ENCODE results near the gene EXOC6. TPM values are rescaled to one million over a fixed set of nuclear protein-coding genes. Genes with fewer than 3 reads are reported as not detected.

EXOC6 gene
- total RNA-seq, 1 donor from 2014 or later: 113 TPM

- no peak for FAIRE-seq
- DNase-seq (ENCODE audit: low spot score in 2 of 2): no peak
Measured at GRCh38 chr10:92997620-92998019, 149.3 kb downstream of the EXOC6 start.

GRCh38 chr10:92999191-92999590 is 150.9 kb downstream of the EXOC6 start:
- FAIRE-seq: no peak
- no peak for DNase-seq (ENCODE audit: low spot score in 2 of 2)

GRCh38 chr10:93006435-93007039 is 158.2 kb downstream of the EXOC6 start:
- FAIRE-seq: no peak
- DNase-seq (ENCODE audit: low spot score in 2 of 2): peak in 1 of 2 donors; percentile 5

- no peak for FAIRE-seq
- no peak for DNase-seq (ENCODE audit: low spot score in 2 of 2)
Measured at GRCh38 chr10:93015722-93016121, 167.4 kb downstream of the EXOC6 start.

- no peak for DNase-seq (ENCODE audit: low spot score in 2 of 2)
- FAIRE-seq: no peak
Measured at GRCh38 chr10:93023013-93023650, 174.8 kb downstream of the EXOC6 start.

DNA sequence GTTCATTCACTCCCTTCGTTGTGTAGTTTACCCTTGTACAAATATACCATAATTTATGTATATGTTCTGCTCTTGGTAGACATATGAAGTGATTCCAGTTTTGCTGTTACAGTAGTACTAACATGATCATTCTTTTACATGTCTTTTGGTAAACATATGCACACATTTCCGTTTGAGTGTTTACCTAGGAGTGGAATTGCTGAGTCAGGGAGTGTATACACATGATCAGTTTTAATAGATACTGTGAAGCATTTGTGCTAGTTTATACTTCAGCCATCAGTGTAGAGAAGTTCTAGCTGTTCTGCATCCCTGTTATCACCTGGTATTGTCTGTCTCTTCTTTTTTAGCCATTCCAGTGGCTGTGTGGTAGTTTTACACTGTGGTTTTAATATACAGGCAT is 177.8 kb downstream of the EXOC6 start:
- no peak for DNase-seq (ENCODE audit: low spot score in 2 of 2)
- FAIRE-seq: no peak

- no peak for FAIRE-seq
- DNase-seq (ENCODE audit: low spot score in 2 of 2): no peak
Measured at GRCh38 chr10:93027508-93027907, 179.2 kb downstream of the EXOC6 start.

DNA sequence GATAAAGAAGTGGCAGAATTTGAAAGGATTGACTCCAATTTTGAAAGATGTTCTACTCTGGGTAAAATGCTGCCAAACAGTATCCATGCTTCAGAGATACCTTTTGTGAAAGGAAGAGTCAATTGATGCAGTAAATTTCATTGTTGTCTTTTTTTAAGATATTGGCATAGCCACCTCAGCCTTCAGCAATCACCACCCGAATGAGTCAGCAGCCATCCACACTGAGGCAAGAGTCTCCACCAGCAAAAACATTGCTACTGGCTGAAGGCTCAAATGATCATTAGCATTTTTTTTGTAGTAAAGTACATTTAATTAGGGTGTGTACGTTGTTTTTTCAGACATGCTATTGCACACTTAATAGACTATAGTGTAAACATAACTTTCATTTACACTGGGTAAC is 180.6 kb downstream of the EXOC6 start:
- FAIRE-seq (no peak), DNase-seq (ENCODE audit: low spot score in 2 of 2) (no peak)

GRCh38 chr10:93030409-93030808 is 182.1 kb downstream of the EXOC6 start:
- no peak for FAIRE-seq
- no peak for DNase-seq (ENCODE audit: low spot score in 2 of 2)

DNA sequence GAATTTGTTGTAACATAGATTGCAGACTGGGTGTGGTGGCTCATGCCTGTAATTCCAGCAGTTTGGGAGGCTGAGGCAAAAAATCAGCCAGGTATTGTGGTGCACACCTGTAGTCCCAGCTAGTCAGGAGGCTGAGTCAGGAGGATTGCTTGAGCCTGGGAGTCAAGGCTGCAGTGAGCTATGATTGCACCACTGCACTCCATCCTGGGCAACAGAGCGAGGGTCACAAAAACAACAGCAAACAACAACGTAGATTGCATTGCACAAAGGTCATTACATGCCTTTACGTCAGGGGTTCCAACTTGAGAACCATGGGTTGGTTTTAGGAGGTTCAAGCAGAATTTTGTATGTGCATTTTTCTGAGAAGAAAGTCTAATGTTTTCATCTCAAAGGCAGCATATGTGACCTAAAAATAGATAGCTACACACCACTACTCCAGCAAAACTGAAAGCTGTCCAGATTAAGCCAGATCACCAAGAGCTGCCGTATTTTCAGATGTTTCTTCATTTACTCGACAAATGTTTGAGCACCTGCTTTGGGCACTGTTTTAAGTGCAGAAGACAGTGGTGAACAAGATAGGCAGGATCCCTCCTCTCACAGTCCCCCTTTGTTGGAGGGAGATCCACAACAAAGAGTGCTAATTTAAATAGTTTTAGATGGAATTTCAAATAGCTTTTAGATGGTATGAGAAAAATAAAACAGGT is 183.9 kb downstream of the EXOC6 start:
- DNase-seq (ENCODE audit: low spot score in 2 of 2) (no peak), FAIRE-seq (no peak)

DNA sequence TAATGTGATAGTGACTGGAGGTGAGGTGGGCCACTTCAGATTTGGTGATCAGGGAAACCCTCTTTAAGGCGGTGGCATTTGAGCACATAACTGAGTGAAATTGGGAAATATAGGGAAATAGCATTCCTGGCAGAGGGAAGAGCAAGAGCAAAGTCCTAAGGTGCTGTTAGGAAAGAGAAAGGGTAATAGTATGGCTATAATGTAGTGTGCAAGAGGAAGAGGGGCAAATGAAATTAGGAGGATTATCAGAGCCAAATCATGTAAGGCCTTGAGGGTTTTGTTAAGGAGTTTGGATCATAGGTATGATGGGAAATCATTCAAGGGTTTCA is 184.5 kb downstream of the EXOC6 start:
- FAIRE-seq (no peak), DNase-seq (ENCODE audit: low spot score in 2 of 2) (no peak)

DNA sequence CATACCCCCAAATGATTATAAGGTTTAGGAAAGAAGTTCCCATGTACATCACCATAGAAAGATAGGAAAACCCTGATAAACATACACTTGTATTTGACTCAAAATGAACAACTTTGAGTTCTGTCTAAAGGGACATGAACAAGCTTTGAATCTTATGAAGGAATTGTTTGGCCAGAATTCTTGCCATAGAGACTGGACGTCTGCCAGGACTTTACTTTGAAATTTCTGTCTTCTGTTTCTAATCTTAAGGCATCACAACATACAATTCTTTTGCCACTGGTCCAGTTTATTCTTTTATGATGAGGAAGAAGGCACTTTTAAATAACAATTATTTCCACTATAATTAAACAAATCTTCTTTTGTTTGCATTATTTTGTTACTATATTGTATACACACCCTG is 186.1 kb downstream of the EXOC6 start:
- FAIRE-seq: no peak
- DNase-seq (ENCODE audit: low spot score in 2 of 2): no peak

- DNase-seq (ENCODE audit: low spot score in 2 of 2): no peak
- FAIRE-seq: no peak
Measured at GRCh38 chr10:93039110-93039509, 190.8 kb downstream of the EXOC6 start.

DNA sequence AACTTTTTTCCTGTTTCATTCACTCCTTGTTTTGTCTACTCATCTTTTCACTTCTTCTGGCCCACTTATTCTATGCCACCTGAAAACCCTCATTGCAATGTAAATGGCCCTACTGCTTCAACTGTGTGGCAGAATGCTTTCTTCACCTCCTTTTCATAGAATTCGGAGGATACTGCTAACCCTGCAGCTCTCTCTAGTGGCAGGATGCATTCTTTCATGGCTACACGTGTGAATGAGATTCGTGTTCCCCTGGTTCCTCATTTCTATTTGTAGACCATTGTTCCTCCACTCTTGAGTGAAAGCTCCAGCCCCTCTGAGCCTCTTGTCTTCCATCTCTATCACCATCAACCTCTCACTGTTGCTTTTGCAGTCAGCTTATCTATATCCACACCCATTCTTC is 191.4 kb downstream of the EXOC6 start:
- no peak for FAIRE-seq
- no peak for DNase-seq (ENCODE audit: low spot score in 2 of 2)

DNA sequence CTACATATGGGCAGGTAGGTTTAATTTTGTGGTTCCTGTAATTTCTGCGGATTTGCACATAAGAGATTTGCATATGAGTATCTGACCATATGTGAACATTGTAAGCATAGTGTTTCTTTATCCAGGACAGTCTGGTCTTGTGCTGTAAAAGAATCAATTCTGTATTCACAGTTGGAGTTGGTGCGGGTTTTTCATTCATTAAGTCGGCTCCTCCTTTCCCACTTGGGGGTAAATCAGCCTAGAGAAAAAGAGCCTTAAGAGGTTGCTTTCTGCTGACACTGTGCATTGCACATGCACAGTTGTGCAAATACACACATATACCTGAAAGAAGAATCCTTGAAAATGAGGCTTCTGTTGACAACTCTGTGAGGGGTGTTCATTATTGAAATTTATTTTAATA is 206.2 kb downstream of the EXOC6 start:
- FAIRE-seq (no peak), DNase-seq (ENCODE audit: low spot score in 2 of 2) (no peak)

- FAIRE-seq: no peak
- DNase-seq (ENCODE audit: low spot score in 2 of 2): no peak
Measured at GRCh38 chr10:93058139-93058538, 209.8 kb downstream of the EXOC6 start.

DNA sequence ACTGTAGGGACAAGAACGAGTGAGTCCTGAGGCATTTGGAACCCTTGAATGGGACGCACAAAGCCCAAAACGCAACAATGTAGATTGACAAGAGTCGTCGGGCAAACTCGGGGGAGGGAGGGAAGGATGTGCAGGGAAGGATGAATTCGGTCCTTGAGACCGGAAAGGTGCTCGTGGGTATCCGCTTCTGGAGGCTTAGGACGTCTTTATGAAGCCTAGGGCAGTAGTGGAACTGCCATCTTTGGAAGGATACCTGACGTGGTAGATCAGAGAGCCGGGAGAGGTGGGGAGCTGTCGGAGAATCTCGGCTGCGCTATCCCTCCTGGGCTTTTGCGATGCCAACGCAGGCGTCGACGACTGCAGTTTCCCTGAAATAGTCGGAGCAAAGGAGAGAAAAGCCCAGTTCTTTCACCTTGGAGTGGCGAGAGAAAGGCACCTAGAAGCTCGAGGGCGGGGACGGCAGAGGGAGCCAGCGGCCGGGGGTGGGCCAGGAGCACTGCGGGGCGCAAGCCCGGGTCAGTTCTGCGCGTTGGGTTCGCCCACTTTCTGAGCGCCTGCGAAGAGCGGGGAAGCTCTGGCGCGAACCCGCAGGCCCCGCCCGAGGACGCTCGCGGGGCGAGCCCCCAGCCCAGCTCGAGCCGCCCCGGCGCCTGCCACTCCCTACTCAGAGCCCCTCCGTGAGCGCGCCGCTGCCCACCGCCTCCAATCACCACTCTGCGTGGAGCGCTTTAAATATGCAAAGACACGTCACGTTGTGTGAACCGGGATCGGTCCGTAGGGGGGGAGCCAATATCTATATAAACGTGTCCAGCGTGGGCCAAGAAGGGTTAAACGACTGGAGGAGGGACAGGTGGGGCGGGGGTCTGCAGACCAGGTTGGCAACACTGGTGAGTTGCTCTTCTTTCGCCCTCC is 211.9 kb downstream of the EXOC6 start, which contains the start of gene CYP26C1:
Gene CYP26C1 (plus strand): TSS at position 824 of the 912 bp plus-strand sequence. CDS start 466 bp downstream, outside the sequence.
- DNase-seq (ENCODE audit: low spot score in 2 of 2) (no peak), FAIRE-seq (no peak)

- no peak for DNase-seq (ENCODE audit: low spot score in 2 of 2)
- no peak for FAIRE-seq
Measured at GRCh38 chr10:93060887-93061593, 212.7 kb downstream of the EXOC6 start.

- DNase-seq (ENCODE audit: low spot score in 2 of 2) (no peak), FAIRE-seq (no peak)
Measured at GRCh38 chr10:93061594-93062513, 213.5 kb downstream of the EXOC6 start.
